GM10847 (cell line): Measurements from ENCODE around the gene TMEM132D.

Experiments
- POLR2A ChIP-seq: IDR thresholded peaks from 2 replicates; pipeline ENCODE4 v1.6.1; 2011; ENCODE audit not compliant: insufficient read length; ENCODE audit errors: extremely low read depth

TMEM132D gene

GRCh38 chr12:129071362-129071761 lies 832.5 kb downstream of the TMEM132D start:
- TF ChIP-seq POLR2A, result no peak

GRCh38 chr12:129069886-129070285 lies 833.9 kb downstream of the TMEM132D start:
- TF ChIP-seq POLR2A, result no peak

- TF ChIP-seq POLR2A, result no peak
Observed at GRCh38 chr12:129068684-129069083, 835.1 kb downstream of the TMEM132D start.

- TF ChIP-seq POLR2A, result no peak
Observed at GRCh38 chr12:129067491-129067890, 836.3 kb downstream of the TMEM132D start.

GRCh38 chr12:129064209-129064855 lies 839.5 kb downstream of the TMEM132D start:
- no peak for TF ChIP-seq POLR2A

GRCh38 chr12:129063600-129063999 lies 840.2 kb downstream of the TMEM132D start:
- no peak for TF ChIP-seq POLR2A

- TF ChIP-seq POLR2A, result no peak
Observed at GRCh38 chr12:129053232-129053631, 850.6 kb downstream of the TMEM132D start.

GRCh38 chr12:129052373-129052772 lies 851.5 kb downstream of the TMEM132D start:
- no peak for TF ChIP-seq POLR2A

- TF ChIP-seq POLR2A, result no peak
Observed at GRCh38 chr12:129049917-129050316, 853.9 kb downstream of the TMEM132D start.

GRCh38 chr12:129036135-129036534 lies 867.7 kb downstream of the TMEM132D start:
- no peak for TF ChIP-seq POLR2A

- TF ChIP-seq POLR2A, result no peak
Observed at GRCh38 chr12:129034558-129035289, 869.1 kb downstream of the TMEM132D start.

GRCh38 chr12:129028844-129029243 lies 875.0 kb downstream of the TMEM132D start:
- TF ChIP-seq POLR2A, result no peak

GRCh38 chr12:129025055-129025454 lies 878.8 kb downstream of the TMEM132D start:
- TF ChIP-seq POLR2A, result no peak
